HG03565 (cell line): ENCODE results near the gene GALNT14.

ENCODE experiments used
- ATAC-seq: cut with Tn5 transposase; IDR thresholded peaks from one replicate; pipeline ENCODE4 v1.9.1; 2021; ENCODE audit warnings: mild to moderate bottlenecking, moderate library complexity; ENCODE audit not compliant: unreplicated experiment

GALNT14 gene

DNA sequence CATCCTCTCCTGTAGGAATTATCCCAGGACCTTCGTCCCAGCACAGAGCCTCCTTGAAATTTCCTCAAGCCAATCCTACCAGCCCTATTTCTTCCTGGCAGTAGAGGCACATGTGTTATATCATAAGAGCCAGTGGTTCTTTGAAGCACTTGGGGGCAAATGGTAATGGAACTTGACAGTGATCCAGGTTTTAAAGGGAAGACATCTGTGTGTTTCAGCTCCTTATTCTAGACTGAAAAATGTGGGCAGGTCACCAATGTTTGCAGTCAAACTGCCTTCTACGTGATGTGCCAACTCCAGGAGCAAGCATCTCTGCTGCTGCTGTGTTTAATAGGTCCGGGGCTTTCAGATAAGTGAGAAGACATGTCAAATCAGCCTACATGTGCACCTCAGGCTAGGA, 157.1 kb downstream of the GALNT14 start:
- no peak for ATAC-seq

DNA sequence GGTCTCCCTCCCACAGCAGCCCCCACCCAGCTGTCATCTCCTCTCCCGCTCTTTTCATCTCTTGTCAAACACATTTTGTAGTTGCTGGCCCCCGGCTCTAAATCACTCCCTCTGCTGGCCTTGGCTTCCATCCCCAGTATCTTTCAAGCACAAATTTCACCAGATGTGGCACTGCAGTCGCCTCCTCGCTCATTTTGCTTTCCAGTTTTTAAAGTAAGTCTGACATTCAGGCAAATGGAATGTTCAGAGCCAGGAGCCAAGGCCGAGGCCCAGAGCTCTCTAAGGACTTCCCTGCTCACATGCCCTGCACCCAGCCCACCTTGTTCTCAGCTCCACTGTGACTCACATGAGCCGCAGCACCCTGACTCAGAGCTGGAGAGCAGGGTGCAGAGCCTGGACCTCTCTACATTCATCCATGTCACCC, 158.4 kb downstream of the GALNT14 start:
- no peak for ATAC-seq

DNA sequence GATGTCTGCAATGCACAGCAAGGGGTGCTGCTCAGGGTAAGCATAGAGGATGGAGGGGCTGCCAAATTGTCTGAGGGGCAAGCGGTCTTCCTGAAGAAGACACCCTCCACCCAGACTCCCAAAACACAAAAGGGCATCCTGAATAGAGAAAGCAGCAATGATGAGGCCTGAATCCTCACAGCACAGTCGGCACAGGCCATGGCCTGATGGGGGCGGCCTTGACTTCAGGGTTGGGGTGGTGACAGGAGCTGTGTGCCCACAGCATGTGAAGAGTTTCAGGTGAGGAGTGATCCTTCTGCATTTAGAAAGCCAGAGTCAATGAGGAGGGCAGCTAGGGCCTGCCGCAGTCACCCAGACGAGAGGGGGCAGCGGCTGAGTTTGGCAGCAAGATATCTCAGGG, 159.4 kb downstream of the GALNT14 start:
- ATAC-seq = no peak

DNA sequence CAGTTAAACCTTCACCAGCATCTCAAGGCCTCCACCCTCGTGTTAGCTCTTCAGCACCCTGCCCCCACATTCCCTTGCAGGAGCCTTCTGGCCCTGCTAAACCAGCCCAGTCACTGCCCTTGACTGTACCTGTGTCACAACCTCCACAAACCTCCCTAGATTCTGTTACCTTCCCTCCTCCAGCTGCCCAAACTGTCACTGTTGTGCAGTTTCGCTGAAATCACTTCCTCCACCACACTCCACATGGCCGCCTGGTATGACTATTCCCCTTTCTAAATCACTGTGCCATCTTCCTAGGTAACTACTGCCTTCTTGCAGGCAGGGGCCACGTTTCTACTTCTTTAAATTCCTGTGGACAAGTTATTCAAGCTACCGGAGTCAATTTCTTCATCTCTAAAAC, 160.2 kb downstream of the GALNT14 start:
- no peak for ATAC-seq

- ATAC-seq = no peak
These were observed 163.1 kb downstream of the GALNT14 start for GRCh38 chr2:30975156-30975555.

- ATAC-seq = no peak
These were observed 163.7 kb downstream of the GALNT14 start for GRCh38 chr2:30974554-30974953.

- ATAC-seq = no peak
These were observed 164.1 kb downstream of the GALNT14 start for GRCh38 chr2:30974092-30974491.

DNA sequence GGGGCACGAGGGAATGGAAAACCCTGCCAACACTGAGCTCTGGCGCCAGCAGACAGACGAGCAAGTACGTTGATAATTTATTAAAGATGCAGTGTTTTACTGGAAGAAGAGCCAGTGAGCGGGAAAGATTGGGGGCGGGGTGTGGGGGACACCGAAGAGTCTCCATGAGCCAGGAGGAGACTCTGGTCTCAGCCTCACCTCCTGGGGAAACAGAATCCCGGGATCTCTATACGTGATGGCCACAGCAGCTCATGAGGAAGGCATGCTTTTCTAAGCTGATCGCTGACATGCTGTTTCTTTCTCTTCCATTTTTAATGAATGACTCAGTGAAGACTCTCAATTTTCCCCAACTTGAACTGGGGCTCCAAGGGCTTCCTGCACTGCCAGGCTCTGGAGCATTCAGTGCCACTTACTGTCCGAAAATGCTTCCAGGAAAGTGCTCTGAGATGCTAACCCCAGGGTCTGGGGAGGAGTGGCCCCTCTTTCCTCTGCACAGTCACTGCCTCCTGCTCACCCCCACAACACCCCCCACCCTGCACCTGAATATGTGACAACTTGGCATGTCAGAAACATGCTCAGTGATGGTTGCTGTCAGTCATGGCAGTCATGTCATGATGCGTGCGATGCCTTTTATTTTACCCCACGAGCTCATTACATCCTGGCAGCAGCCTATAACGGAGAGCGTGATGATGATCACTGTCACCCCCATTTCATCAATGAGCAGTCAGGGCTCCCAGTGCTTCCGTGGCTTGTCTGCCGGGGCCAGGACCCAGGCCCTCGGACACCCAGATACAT, 166.8 kb downstream of the GALNT14 start:
- no peak for ATAC-seq

DNA sequence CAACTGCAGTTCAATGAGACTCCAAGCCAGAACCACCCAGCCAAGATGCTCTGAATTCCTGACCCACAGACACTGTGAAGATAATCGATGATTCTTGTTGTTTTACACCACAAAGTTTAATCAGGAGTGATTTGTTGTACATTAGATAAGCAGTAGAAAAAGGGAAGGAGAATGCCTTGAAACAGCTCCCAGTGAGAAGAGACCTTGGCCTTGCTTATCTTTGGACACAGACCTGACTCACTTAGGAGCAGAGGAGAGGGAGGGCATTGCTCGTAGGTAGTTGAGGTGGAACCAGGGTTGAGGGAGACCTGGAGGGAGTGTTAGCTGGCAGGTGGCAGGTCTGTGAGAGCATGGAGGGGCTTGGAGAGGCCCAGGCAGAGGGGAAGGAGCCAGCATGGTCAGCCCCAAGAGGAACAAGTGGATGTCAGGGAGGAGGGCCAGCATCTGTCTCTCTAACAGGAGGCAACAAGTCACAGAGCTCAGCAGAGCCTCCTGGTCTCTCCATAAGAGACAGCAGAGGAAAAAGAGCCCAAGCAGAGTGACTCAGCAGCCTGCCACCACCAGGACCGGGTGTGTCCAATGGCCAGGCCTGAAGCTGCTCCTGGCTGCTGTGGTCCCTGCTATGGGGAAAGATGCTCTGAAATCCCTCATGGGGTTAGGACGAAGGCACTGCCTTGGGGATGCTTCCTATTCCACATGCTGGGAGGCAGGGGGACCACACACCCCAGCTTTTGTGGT, 169.4 kb downstream of the GALNT14 start:
- no peak for ATAC-seq

GRCh38 chr2:30966786-30967185, 171.5 kb downstream of the GALNT14 start:
- ATAC-seq = no peak

DNA sequence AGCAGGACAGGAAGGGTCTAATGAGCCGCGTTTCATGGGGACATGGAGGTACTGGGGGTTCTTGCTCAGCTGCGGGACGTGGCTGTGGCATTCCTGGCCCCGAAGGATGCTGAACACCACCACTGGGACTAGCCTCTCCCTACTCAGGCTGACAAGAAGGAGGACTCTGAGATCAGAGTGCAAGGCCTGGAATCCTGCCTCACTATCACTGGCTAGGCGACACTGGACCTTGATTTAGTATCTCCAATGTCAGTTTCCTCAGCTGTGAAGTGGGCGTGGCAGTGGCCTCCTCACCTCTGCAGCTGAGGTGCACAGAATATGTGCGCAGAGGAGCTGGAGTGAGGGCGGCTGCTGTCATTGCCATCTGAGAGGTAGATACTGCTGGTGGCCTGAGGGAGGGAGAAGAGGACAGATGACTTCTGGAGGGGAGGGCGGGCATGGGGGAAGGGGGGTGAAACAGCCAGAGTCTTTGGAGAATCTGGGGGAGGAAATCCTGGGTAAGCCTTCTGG, 173.2 kb downstream of the GALNT14 start:
- ATAC-seq = no peak

- no peak for ATAC-seq
These were observed 173.8 kb downstream of the GALNT14 start for GRCh38 chr2:30964334-30965005.

- ATAC-seq = no peak
These were observed 175.1 kb downstream of the GALNT14 start for GRCh38 chr2:30963184-30963583.

GRCh38 chr2:30960213-30960612, 178.0 kb downstream of the GALNT14 start:
- no peak for ATAC-seq

- no peak for ATAC-seq
These were observed 178.6 kb downstream of the GALNT14 start for GRCh38 chr2:30959653-30960052.

GRCh38 chr2:30958918-30959265, 179.3 kb downstream of the GALNT14 start:
- ATAC-seq = no peak

DNA sequence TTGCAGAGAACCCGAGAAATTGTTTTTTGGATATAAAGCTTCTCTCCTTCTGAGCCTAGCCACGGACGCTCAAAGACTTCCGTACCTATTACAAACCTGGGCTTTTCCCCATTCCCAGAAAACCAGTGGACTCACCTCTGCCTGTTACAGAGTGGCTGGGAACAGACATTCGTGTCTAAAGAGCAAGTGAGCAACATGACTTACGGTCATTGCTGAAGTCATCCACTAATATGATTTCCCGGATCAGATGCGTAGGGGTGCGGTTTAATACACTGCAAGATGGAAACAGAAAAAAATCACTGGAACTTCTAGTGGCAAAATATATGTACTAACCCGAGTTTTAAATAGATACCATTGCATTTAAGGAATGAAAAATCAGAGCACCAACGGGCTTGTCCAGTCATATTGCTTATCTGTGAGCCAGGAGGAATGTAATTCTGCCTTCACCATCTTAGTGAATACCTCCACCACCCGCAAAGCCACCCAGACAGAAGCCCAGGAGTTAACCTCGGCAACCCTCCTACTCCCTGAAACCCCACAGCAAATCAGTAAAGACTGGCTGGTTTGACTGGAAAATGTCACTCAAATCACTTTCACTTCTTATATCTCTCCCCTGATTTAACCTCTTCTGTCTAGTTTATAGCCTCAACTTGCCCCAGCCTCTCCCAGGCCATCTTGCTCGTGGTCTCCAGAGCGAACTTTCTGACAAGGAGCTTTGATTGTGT, 179.9 kb downstream of the GALNT14 start:
- ATAC-seq = no peak

DNA sequence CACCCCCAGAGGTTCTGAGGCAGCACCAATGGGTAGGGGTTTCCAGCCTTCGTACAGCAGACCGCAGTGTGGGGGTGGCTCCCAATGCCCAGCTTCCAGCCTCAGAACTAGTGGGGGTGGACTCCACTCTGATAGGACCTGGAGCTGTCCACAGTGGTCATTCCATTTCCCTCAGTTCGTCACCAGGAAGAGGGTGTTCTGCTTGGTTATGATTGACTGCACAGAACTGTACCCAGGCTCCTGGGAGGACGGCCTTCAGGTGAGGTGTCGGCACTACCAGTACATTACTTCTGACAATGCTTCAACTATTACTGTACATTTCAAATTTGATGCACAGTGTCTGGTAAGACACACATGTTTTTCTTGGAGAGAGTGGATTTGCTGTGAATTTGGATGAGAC, 180.6 kb downstream of the GALNT14 start:
- ATAC-seq = no peak

- no peak for ATAC-seq
These were observed 181.2 kb downstream of the GALNT14 start for GRCh38 chr2:30956995-30957394.

- no peak for ATAC-seq
These were observed 182.6 kb downstream of the GALNT14 start for GRCh38 chr2:30955516-30956132.

DNA sequence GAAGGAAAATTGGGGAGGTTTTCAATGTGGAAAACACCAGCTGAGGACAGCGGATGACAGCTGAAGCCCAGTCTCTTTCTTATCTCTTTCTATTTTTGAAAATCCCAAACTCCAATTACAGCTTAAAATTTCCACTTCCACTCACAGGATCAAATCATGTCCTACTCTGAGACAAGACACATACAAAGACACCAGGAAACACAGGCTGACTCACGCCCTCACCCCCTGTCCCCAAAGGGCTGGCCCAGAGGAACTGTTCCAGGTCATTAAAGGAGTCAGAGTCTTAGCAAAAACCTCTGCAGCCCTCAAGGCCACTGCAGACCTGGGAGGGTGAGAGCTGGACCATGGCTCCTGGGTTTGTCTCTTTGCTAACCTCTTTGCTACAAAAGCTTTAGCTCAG, 187.9 kb downstream of the GALNT14 start:
- ATAC-seq = no peak
